Stimulated activated CD4-positive, alpha-beta T cell treated with anti-CD3 and anti-CD28 coated beads, Interleukin-4, amount 100 ng/mL, for 1 hour (primary cell): ENCODE results near the gene STK25.
"Not testable (repeated sequence)": the region's sequence is repeated elsewhere in the genome, so short reads cannot be mapped to it uniquely, and the experiment has no call there.

Experiments
- DNase-seq: peaks from one replicate; pipeline ENCODE4 v3.0.0-alpha.2; 2020

Gene STK25

DNA sequence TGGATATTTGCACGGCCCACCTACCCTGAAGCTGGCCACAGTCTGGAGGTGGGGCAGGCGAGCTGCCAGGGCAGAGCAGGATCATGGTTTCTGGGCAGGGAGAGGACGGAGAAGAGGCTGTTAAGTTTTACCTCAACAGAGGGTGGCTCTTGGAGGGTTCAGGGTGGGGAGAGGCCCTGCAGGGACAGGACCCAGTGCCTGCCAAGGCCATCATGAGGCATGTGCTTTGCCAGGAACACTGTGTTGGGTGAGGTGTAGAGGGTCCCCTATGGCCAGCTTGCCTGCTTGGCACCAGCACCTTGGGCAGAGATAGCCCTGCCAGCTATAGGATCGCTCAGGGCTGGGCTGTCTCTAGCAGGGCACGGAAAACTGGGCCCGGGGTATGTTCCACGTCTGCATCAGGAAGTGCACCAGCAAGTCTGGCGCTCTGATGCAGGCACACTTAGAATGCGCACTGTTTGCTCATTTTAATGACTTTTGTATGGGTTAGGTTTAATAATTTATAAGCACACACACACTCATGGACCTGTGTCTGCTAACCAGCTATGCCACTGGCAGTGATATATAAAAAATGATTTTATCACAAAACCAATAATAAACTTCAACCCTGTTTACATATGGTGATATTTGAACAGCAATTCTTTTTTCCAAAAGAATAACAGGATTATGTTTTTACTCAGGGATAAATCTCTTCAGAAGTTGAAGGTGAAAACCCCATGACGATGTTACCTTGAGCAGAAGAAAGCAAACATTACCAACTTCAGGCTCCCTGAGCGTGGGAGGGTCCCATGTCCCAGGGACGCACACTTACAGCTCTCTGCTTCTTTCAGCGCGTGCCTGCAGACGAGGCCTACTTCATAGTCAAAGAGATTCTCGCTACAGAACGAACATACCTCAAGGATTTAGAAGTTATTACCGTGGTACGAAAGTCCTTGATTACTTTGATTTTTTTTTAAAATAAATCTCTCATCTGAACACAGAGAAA, 46.4 kb downstream of the STK25 start:
- DNase-seq: no peak

DNA sequence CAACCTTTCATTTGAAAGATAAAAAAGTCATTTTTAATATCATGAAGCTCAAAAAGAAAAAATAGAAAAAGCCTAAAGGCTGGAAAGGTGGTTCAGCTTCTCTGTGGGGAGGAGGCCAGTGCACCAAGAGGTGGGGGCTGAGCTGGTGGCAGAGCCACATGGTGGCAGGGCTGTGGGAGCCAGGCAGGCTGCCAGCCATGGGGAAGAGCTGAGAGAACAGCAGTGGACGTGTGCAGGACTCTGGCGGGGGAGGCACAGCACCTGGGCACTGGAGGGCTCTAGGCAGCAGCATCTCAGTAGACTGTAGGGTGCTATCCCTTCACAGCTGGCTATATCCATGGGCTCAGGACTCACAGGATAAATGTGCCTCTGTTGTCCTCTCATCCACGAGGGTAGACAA, 47.8 kb downstream of the STK25 start:
- no peak for DNase-seq

DNA sequence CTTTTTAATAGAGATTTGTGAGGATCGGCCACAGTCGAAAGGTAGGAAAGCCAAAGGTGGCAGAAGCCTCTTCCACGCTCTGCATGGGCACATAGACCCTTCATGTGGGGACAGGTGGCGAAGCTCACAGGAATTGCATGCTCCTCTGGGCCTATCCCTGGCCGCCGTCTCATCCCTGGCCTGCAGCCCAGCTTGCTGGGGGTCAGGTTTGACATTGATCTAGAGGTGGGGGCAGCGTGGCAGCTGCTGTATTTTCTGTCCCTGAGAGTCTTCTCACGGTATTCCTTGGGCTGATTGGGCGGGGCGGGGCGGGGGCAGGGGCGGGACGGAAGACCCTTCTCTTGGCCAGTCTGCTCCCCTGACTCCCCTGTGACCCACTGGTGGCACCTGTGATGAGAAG, 48.9 kb downstream of the STK25 start:
- DNase-seq: no peak

DNA sequence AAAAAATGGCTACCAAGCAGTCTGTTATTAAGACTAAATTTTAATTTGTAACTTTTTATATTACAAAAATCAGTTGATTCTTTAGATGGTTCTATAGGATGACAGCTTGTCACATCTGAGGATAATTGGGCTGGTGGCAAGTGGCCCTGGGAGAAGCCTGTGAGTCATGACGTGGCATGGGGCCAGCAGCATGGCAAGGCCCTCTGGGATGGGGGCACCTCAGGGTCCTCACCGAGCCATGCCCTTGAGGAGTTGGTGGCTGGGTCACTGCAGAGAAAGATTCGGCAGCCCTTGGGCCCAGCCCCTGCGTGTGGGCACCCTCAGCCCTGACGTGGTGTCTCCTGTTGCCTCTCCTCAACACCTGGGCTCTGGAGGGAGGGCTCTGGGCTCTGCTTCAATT, 49.7 kb downstream of the STK25 start:
- no peak for DNase-seq

DNA sequence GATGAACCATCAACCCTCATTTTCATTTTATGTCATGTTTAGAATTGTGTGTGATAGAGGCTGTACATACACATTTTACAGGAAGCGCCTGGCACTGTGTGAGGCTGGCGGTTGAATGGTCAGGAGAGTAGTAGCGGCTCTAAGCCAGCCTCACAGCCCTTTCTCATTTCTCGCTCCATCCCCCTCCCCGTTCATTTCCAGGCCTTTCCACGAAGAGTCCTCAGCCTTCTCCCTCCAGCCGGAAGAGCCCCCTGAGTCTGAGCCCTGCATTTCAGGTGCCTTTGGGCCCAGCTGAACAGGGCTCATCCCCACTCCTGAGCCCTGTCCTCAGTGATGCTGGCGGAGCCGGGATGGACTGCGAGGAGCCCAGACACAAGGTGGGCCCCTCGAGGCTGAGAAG, 51.8 kb downstream of the STK25 start:
- no peak for DNase-seq

DNA sequence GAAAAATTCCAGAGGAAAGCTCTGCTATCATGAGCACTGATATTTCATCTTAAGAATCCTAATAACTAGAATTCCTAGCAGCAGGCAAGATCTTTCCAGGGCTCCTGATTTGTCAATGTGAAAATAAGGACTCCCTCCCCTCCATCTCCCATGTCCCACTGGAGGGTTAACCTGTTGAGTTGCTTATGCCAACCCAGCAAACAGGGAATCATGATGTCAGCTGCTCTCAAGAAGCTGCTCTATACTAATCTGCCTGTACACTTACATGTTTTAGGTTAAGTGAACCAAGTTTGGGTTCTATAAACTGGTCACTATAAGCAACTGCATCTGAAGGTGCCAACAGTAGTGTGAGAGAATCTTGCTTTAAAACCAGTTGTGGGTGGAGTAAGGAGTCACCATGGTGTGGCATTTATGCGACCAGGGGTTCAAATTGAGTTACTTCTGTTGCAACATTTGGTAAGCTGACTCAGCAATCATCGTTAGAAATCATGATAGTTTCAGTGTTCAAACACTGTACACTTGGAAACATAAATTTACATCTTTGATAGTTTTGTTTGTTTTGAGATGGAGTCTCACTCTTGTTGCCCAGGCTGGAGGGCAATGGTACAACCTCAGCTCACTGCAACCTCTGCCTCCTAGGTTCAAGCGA, 53.4 kb downstream of the STK25 start:
- DNase-seq: no peak

DNA sequence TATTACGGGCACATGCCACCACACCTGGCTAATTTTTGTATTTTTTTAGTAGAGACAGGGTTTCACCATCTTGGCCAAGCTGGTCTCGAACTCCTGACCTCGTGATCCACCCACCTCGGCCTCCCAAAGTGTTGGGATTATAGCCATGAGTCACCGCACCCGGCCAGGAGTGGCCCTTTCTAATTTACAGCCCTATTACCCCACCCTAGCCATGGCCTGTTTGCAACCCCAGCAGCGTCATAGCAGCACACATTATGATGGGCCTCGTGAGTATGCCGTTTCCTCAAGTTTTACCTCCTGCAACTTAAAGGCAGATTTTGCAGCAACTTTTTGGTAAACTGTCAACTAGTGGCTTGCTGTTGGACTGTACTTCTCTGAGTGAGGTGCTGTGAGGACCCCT, 54.5 kb downstream of the STK25 start:
- not testable (repeated sequence) for DNase-seq

DNA sequence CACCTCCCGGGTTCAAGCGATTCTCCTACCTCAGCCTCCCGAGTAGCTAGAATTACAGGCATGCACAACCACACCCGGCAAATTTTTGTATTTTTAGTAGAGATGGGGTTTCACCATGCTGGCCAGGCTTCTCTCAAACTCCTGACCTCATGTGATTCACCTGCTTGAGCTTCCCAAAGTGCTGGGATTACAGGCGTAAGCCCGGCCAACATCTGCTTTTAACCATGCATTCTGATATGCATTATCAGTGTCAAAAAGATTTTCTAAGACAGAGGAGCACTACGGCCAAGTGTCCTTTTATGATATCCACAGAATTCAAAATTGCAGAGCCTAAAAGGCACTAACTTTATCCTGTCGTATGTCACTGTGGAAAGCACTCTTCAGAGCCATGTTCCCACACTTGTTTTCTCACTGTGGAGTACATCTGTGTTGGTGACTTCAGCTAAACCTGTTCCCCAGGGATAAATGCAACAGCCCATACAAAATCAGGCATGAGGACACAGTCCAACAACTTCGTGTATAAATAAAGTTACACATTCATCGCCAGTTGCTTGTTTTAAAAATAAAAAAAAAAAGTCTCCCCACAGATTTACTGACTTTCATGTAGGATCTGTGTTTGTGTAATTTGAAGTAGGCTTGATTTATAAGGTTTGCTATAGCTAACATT, 56.4 kb downstream of the STK25 start:
- DNase-seq: no peak

DNA sequence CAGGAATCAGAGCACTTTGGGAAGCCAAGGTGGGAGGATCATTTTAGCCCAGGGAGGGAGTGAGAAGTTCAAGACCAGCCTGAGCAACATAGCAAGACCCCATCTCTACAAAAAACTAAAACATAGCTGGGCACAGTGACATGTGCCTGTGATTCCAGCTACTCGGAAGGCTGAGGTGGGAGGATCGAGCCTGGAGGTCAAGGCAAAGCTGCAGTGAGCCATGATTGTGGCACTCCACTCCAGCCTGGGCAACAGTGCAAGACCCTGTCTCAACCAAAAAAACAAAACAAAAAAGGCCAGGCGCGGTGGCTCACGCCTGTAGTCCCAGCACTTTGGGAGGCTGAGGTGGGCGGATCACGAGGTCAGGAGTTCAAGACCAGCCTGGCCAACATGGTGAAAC, 58.3 kb downstream of the STK25 start:
- DNase-seq: not testable (repeated sequence)

DNA sequence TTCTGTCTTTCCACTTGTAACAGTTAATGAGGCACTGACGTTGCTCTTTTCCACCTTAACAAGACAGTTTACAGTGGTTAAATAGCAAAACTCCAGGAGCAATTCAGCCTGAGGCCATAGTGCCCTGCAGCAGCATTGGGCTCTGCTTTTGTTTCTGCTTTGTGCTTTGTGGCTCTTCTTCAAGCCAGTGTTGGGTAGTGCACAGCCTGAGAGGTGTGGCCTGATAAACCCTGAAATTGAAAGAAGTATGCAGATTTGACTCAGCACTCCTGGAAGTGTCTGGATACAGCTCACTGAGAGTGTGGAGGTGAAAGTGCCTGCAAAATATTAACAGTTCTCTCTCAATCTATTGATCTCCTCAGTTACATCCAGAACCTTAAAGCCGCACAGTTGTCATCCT, 63.0 kb downstream of the STK25 start:
- DNase-seq: no peak

DNA sequence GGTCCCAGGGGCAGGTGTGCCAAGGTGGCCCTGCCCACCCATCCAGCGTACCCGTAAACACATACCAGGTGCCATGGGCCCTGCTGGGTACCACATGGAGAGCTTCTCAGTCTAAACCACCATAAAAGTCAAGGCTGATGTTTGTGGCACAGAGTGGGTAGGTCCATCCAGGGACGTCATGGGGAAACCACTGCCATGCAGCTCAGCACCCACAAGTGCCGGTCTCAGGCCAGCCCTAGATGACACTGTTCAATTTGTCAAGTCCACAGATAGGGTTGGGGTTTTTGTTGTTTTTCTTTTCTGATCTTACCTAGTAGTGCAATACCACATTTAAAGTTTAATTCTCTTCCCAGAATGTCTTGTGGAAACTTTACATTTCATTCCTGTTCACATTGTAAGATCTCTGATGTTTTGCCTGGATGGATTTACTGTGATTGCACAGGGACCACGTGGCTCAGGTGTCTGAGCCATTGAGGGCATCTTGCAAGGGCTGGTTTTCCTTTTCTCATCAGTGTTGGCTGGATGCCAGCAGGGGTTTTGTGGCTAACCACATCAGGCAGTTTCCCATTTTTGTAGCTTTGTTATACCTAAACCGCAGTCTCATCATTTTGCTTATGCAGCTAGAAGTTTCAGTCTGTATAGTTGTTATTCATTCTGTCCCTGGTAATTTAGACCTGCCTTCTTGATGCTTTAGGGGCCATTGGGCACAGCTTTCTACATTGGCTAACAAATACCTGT, 64.7 kb downstream of the STK25 start:
- DNase-seq: peak; percentile 85
